ENCODE results near the gene NKAIN1. TPM values are rescaled to one million over a fixed set of nuclear protein-coding genes. Genes with fewer than 3 reads are reported as not detected.

NKAIN1 gene
- total and polyA plus RNA-seq, 2 of the 13 experiments (the other 11 are each of a cell fraction or from before 2014, with no cell fraction given) = 0.29 to 0.40 TPM

DNA sequence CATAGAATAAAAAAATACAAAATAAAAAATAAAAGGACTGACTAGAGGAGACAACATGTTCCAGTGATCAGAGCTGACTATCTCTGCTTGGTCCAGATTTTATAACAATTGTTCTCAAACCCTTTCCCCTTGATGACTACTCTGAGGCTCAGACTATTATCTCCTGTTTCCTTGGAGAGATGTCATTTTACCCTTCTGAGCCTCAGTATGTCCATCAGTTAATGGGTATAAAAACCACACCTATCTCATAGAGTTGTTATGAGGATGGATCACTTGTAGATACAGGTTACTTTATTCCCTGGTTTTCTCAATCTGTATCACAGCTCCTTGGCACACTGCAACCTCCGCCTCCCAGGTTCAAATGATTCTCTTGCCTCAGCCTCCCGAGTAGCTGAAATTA, 7.0 kb downstream of the NKAIN1 start:
- Histone ChIP-seq H3K4me2 (ENCODE audit: low read depth, low read length) (no peak overlapping the region), H2AFZ (ENCODE audit: low read length) (no peak overlapping the region), H3K79me2 (ENCODE audit: insufficient read depth, low read length) (no peaks in the 10 kb centered on the region), H3K27ac (ENCODE audit: extremely low read length, insufficient read depth, low read length) (no peak overlapping the region), H4K20me1 (ENCODE audit: insufficient read depth, low read length) (no peaks in the 10 kb centered on the region), H3K9me3 (ENCODE audit: low read length) (no peaks in the 10 kb centered on the region), H3K27me3 (ENCODE audit: control insufficient read depth in 1 of 2, insufficient read depth in 2 of 2, low read length in 2 of 2) (peaks cover 1 to 25% of the 10 kb centered on the region in 2 experiments; a peak in 3 of 5 replicates), H3K4me1 (ENCODE audit: insufficient read depth, low read length) (no peaks in the 10 kb centered on the region), H3K36me3 (replicated peaks in 1 of 2; ENCODE audit: control insufficient read depth in 1 of 2, insufficient read depth in 2 of 2, low read length in 2 of 2) (no peaks in the 10 kb centered on the region), H3K4me3 (replicated peaks in 1 of 3; ENCODE audit: insufficient read depth in 1 of 3, low read depth in 2 of 3, low read length in 3 of 3) (no peak overlapping the region), H3K9ac (ENCODE audit: insufficient read depth, low read depth, low read length) (no peak overlapping the region)
- in situ Hi-C loops (cut with HindIII; ENCODE audit: extremely low pct_ligation_motif_present, low pct_unique_long_range_greater_than_20kb) (no loop called here), intact Hi-C loops (cut with micrococcal nuclease; ENCODE audit: unreplicated experiment) (no loop called here)
- ChIA-PET CTCF (ENCODE audit: low intra/inter-chr PET ratio, low total read pairs) (no interaction called here), POLR2A (no interaction called here)
- WGBS (ENCODE audit: low lambda C conversion rate) = 85% methylated on average over 2 of the region's 2 CpGs
- TF ChIP-seq SNRNP70 (IDR thresholded peaks at IDR 0.05; ENCODE audit: low read depth, low read length) (no peak), ZNF768 (CRISPR knock-in tag; IDR thresholded peaks at IDR 0.05) (no peak), ZBTB1 (CRISPR knock-in tag; IDR thresholded peaks at IDR 0.05; ENCODE audit: borderline replicate concordance) (no peak), GTF2F1 (IDR thresholded peaks at IDR 0.05; ENCODE audit: low read length) (no peak), ZNF34 (CRISPR knock-in tag; IDR thresholded peaks at IDR 0.05; ENCODE audit: borderline replicate concordance) (no peak), ZNF790 (CRISPR knock-in tag; IDR thresholded peaks at IDR 0.05; ENCODE audit: borderline replicate concordance) (no peak), ZNF672 (CRISPR knock-in tag; IDR thresholded peaks at IDR 0.05) (no peak), TEAD2 (CRISPR knock-in tag; IDR thresholded peaks at IDR 0.05) (no peak), ZC3H13 (CRISPR knock-in tag; IDR thresholded peaks at IDR 0.05) (no peak), THAP11 (CRISPR knock-in tag; IDR thresholded peaks at IDR 0.05) (no peak), POLR2AphosphoS2 (IDR thresholded peaks at IDR 0.05; ENCODE audit: low read depth, low read length) (no peak), TAF1 (CRISPR knock-in tag; IDR thresholded peaks at IDR 0.05) (no peak), EED (CRISPR knock-in tag; IDR thresholded peaks at IDR 0.05) (no peak), LCORL (IDR thresholded peaks at IDR 0.05) (no peak), LCORL (CRISPR knock-in tag; IDR thresholded peaks at IDR 0.05) (no peak), JARID2 (CRISPR knock-in tag; IDR thresholded peaks at IDR 0.05; ENCODE audit: insufficient replicate concordance) (no peak), E2F2 (CRISPR knock-in tag; IDR thresholded peaks at IDR 0.05; ENCODE audit: borderline replicate concordance) (no peak), ZNF572 (CRISPR knock-in tag; IDR thresholded peaks at IDR 0.05) (no peak), ZFYVE20 (CRISPR knock-in tag; IDR thresholded peaks at IDR 0.05; ENCODE audit: borderline replicate concordance, low read depth) (no peak), SMYD3 (CRISPR knock-in tag; IDR thresholded peaks at IDR 0.05) (no peak)
- TF ChIP-seq, protein P1, sequence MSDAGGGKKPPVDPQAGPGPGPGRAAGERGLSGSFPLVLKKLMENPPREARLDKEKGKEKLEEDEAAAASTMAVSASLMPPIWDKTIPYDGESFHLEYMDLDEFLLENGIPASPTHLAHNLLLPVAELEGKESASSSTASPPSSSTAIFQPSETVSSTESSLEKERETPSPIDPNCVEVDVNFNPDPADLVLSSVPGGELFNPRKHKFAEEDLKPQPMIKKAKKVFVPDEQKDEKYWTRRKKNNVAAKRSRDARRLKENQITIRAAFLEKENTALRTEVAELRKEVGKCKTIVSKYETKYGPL (CRISPR knock-in tag; IDR thresholded peaks at IDR 0.05) = no peak
- FAIRE-seq (no peak), DNase-seq (ENCODE audit: low spot score) (no peak), ATAC-seq (no peak)
- BruUV-seq (replicated peaks) = no TSS peak

Measured in HepG2 (cell line).